SK-N-SH treated with all-trans-retinoic acid at 6 μM for 48 hours (cell line): ENCODE measurements around the gene NR4A2.

ENCODE experiments used
- ATAC-seq: fragments of 200-7000 bp; cut with Tn5 transposase; 3 replicates; pipeline ENCODE4 v1.9.1; 2020; ENCODE audit warnings: mild to moderate bottlenecking, moderate library complexity
- BACH2 ChIP-seq: fragments of 250-450 bp; sonication (Bioruptor Pico); IDR thresholded peaks from 2 replicates; pipeline ENCODE4 v1.9.0; 2021; ENCODE audit warnings: mild to moderate bottlenecking, borderline replicate concordance
- CREB5 ChIP-seq: fragments of 250-450 bp; sonication (Bioruptor Pico); IDR thresholded peaks from 2 replicates; pipeline ENCODE4 v1.5.1; 2020; ENCODE audit warnings: low read depth, mild to moderate bottlenecking, moderate library complexity
- CSDC2 ChIP-seq: fragments of 250-450 bp; sonication (Bioruptor Pico); IDR thresholded peaks from 2 replicates; pipeline ENCODE4 v1.5.0; 2020; ENCODE audit warnings: mild to moderate bottlenecking, moderate library complexity
- CSRNP3 ChIP-seq: fragments of 250-450 bp; sonication (Bioruptor Pico); IDR thresholded peaks from 2 replicates; pipeline ENCODE4 v1.5.1; 2021; ENCODE audit warnings: mild to moderate bottlenecking, moderate library complexity
- ESRRG ChIP-seq: fragments of 250-450 bp; sonication (Bioruptor Pico); IDR thresholded peaks from 2 replicates; pipeline ENCODE4 v1.6.1; 2021; ENCODE audit warnings: mild to moderate bottlenecking
- GLIS3 ChIP-seq: fragments of 250-450 bp; sonication (Bioruptor Pico); IDR thresholded peaks from 2 replicates; pipeline ENCODE4 v1.5.0; 2020; ENCODE audit warnings: mild to moderate bottlenecking, moderate library complexity
- OSR1 ChIP-seq: fragments of 250-450 bp; sonication (Bioruptor Pico); IDR thresholded peaks from 2 replicates; pipeline ENCODE4 v1.8.0; 2022; ENCODE audit warnings: moderate library complexity, mild to moderate bottlenecking, inconsistent platforms
- POU6F1 ChIP-seq: fragments of 250-450 bp; sonication (Bioruptor Pico); IDR thresholded peaks from 2 replicates; pipeline ENCODE4 v1.8.0; 2021; ENCODE audit warnings: low read depth, mild to moderate bottlenecking, moderate library complexity, borderline replicate concordance
- PPARA ChIP-seq: fragments of 250-450 bp; sonication (Bioruptor Pico); IDR thresholded peaks from 2 replicates; pipeline ENCODE4 v1.5.0; 2020; ENCODE audit warnings: mild to moderate bottlenecking, borderline replicate concordance
- RARB ChIP-seq: fragments of 250-450 bp; sonication (Bioruptor Pico); IDR thresholded peaks from 2 replicates; pipeline ENCODE4 v1.8.0; 2021; ENCODE audit warnings: mild to moderate bottlenecking, moderate library complexity
- SNAI2 ChIP-seq: fragments of 250-450 bp; sonication (Bioruptor Pico); IDR thresholded peaks from 2 replicates; pipeline ENCODE4 v1.5.0; 2020; ENCODE audit warnings: mild to moderate bottlenecking, moderate library complexity
- TCF4 ChIP-seq: fragments of 250-450 bp; sonication (Bioruptor Pico); IDR thresholded peaks from 2 replicates; pipeline ENCODE4 v1.8.0; 2021; ENCODE audit warnings: mild to moderate bottlenecking, moderate library complexity, borderline replicate concordance
- TOX ChIP-seq: fragments of 250-450 bp; sonication (Bioruptor Pico); IDR thresholded peaks from 2 replicates; pipeline ENCODE4 v1.8.0; 2021; ENCODE audit warnings: mild to moderate bottlenecking, moderate library complexity, borderline replicate concordance
- ZFP3 ChIP-seq: fragments of 250-450 bp; sonication (Bioruptor Pico); IDR thresholded peaks from 2 replicates; pipeline ENCODE4 v1.5.0; 2020; ENCODE audit warnings: mild to moderate bottlenecking, moderate library complexity
- ZFP30 ChIP-seq: fragments of 450-650 bp; formaldehyde crosslinking; IDR thresholded peaks from 2 replicates; pipeline ENCODE4 v1.5.0; 2022; ENCODE audit warnings: mild to moderate bottlenecking, moderate library complexity
- ZNF565 ChIP-seq: fragments of 450-650 bp; formaldehyde crosslinking; conservative IDR thresholded peaks from 2 replicates; pipeline ENCODE4 v1.5.0; 2020; ENCODE audit warnings: low read depth, mild to moderate bottlenecking, moderate library complexity
- ZNF8 ChIP-seq: fragments of 450-650 bp; formaldehyde crosslinking; IDR thresholded peaks from 2 replicates; pipeline ENCODE4 v1.5.0; 2020; ENCODE audit warnings: mild to moderate bottlenecking, moderate library complexity
- TF ChIP-seq, protein P1 (sequence below): fragments of 250-450 bp; sonication (Bioruptor Pico); IDR thresholded peaks from 2 replicates; pipeline ENCODE4 v1.8.0; 2020; ENCODE audit warnings: mild to moderate bottlenecking, moderate library complexity, borderline replicate concordance
- TF ChIP-seq, protein P2 (sequence below): fragments of 250-450 bp; sonication (Bioruptor Pico); IDR thresholded peaks from 2 replicates; pipeline ENCODE4 v1.5.0; 2020; ENCODE audit warnings: mild to moderate bottlenecking, moderate library complexity

The NR4A2 gene

DNA sequence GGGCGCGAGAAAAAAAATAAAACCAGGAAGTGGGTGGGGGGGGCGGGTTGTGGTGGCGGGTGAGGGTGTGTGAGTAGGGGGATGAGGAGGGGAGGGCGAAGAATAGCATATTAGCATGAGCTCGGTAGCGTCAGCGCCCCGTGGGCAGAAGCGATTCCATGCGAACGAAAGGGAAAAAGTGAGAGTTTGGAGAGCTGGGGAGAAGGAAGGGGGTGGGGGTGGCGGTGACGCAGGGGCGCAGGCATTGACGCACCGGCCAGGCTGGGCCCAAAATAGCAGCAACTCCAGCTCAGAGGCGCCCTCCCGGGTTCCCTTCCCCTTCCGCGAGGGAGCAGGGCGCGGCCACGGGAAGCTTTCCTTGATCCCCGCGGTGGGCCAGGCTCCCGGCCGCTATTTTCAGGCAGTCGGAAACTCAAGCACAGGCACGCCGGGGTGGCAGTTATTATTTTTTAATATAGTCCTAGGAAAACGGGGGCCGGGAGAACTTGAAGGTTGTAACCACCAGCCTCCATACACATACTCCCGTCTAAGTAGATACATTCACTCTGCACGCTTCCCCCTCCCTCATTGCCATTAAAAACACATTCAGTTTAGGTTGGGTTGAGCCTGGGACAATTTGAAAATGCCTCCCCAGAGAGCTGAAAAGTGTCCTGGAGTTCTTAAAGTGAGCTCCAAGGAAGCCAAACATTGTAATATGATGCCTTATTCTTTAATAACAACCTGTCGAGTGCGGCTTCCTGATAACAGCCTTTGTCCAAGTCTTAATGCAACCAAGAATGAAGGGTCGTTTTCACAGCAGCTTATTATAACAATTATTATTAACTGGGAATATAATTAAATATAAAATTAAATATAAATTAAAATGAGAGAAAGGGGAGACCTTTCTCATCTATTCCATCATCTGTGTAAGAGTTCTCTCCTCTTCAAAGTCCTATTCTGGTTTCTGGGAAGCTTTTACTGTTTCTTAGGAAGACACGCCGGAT is 2.3 kb upstream of the NR4A2 start:
- TF ChIP-seq POU6F1 (no peak), ZFP3 (CRISPR knock-in tag) (no peak), ZFP30 (CRISPR knock-in tag) (no peak)
- ATAC-seq = peak; percentile 73

DNA sequence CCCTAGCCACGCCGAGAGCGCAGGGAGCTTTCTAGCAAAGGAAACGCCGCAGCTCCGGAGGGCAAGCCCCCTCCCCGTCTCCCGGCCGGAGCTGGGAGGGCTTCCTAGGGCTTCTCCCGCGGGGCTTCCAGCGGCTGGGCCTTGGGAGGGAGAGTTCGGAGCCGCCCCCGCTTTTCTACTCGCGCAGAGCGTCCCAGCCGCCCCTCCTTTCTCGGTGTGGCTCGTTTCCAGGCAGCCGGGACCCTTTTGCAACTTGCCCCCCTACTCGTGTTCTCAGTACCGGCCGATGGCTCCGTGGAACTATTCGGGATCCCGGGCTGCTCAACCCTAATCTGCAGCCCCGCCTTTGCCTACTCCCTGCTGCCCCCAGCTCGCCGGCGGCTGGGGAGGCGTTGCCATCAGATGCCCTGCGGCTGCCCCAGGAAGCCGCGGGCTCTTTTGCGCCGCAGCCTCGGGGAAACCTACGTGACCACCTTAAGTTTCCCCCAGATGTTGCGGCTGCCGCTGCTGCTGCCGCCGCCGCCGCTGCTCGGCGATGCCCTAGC is 1.5 kb upstream of the NR4A2 start:
- ATAC-seq = peak; percentile 49
- TF ChIP-seq RARB (CRISPR knock-in tag) (no peak), ZFP3 (CRISPR knock-in tag) (no peak), BACH2 (CRISPR knock-in tag) (no peak), OSR1 (no peak), CREB5 (CRISPR knock-in tag) (no peak), TOX (no peak), GLIS3 (CRISPR knock-in tag) (no peak), ESRRG (no peak), CSDC2 (CRISPR knock-in tag) (no peak), ZNF8 (CRISPR knock-in tag) (no peak), CSRNP3 (no peak), ZFP30 (CRISPR knock-in tag) (no peak), ZNF565 (no peak), PPARA (CRISPR knock-in tag) (no peak), TCF4 (CRISPR knock-in tag) (no peak), SNAI2 (CRISPR knock-in tag) (no peak)
- TF ChIP-seq, protein P1, sequence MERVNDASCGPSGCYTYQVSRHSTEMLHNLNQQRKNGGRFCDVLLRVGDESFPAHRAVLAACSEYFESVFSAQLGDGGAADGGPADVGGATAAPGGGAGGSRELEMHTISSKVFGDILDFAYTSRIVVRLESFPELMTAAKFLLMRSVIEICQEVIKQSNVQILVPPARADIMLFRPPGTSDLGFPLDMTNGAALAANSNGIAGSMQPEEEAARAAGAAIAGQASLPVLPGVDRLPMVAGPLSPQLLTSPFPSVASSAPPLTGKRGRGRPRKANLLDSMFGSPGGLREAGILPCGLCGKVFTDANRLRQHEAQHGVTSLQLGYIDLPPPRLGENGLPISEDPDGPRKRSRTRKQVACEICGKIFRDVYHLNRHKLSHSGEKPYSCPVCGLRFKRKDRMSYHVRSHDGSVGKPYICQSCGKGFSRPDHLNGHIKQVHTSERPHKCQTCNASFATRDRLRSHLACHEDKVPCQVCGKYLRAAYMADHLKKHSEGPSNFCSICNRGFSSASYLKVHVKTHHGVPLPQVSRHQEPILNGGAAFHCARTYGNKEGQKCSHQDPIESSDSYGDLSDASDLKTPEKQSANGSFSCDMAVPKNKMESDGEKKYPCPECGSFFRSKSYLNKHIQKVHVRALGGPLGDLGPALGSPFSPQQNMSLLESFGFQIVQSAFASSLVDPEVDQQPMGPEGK (CRISPR knock-in tag) = no peak

DNA sequence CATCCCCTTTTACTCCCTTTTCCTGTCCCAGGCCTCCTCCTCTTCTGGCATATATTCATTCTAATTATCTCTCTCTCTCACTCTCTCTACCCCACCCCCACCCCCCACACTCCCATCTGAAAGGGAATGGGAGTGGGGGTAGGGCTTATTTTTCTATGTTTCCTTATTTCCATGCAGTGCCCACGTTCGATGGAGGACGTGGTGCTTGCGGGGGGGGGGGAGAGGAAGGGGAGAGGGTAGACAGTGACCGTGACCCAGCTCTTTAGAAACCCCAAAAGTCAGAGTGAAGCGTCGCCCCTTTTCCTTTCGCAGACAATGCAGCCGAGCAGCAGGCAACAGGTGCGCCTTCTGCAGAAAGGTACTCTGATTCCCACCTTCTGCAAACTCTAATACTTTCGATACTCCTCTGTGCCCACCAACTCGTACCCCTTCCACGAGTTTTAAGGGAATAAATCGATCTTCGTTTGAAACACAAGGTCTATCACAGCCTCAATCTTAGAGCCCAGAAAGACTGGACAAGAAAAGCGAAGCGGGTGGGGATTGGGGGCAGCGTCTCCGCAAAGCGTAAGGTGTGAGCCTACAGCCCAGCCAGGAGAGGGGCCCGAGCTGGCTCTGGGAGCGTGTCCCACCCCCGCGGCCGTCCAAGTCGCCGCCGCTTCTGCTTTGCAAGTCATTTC is 891 bp upstream of the NR4A2 start:
- TF ChIP-seq GLIS3 (CRISPR knock-in tag) = no peak
- TF ChIP-seq, protein P2, sequence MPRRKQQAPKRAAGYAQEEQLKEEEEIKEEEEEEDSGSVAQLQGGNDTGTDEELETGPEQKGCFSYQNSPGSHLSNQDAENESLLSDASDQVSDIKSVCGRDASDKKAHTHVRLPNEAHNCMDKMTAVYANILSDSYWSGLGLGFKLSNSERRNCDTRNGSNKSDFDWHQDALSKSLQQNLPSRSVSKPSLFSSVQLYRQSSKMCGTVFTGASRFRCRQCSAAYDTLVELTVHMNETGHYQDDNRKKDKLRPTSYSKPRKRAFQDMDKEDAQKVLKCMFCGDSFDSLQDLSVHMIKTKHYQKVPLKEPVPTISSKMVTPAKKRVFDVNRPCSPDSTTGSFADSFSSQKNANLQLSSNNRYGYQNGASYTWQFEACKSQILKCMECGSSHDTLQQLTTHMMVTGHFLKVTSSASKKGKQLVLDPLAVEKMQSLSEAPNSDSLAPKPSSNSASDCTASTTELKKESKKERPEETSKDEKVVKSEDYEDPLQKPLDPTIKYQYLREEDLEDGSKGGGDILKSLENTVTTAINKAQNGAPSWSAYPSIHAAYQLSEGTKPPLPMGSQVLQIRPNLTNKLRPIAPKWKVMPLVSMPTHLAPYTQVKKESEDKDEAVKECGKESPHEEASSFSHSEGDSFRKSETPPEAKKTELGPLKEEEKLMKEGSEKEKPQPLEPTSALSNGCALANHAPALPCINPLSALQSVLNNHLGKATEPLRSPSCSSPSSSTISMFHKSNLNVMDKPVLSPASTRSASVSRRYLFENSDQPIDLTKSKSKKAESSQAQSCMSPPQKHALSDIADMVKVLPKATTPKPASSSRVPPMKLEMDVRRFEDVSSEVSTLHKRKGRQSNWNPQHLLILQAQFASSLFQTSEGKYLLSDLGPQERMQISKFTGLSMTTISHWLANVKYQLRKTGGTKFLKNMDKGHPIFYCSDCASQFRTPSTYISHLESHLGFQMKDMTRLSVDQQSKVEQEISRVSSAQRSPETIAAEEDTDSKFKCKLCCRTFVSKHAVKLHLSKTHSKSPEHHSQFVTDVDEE (CRISPR knock-in tag) = no peak
- TF ChIP-seq OSR1 = no peak
- peak; percentile 13; the same call in 2 of the 3 replicates for ATAC-seq
